HFFc6 (cell line): Measurements from ENCODE around the gene C3AR1. TPM values are rescaled to one million over a fixed set of nuclear protein-coding genes. Genes with fewer than 3 reads are reported as not detected.

ENCODE experiments used
- DNase-seq: peaks from one replicate; pipeline ENCODE4 v3.0.0-alpha.2; 2018
- H3K27ac Mint-ChIP-seq: 2 replicates; pipeline ENCODE4 v1.8.0; 2020; ENCODE audit warnings: mild to moderate bottlenecking, mixed read lengths
- H3K27me3 Mint-ChIP-seq: 2 replicates; pipeline ENCODE4 v1.8.0; 2021; ENCODE audit warnings: mild to moderate bottlenecking, moderate library complexity, mixed read lengths; ENCODE audit not compliant: insufficient read depth
- H3K36me3 Mint-ChIP-seq: 2 replicates; pipeline ENCODE4 v1.8.0; 2021; ENCODE audit warnings: low read depth, mixed read lengths
- H3K4me1 Mint-ChIP-seq: 2 replicates; pipeline ENCODE4 v1.8.0; 2020; ENCODE audit warnings: low read depth, mixed read lengths
- H3K4me3 Mint-ChIP-seq: 2 replicates; pipeline ENCODE4 v1.8.0; 2020; ENCODE audit warnings: mild to moderate bottlenecking, moderate library complexity, mixed read lengths
- H3K9me3 Mint-ChIP-seq: 2 replicates; pipeline ENCODE4 v1.8.0; 2020; ENCODE audit warnings: mild to moderate bottlenecking, mixed read lengths
- total RNA-seq, 6 experiments: library from RNA; stranded (reverse); fragmentation: NEBNext Ultra II Directional; extraction: Animal tissue kit (Norgen Biotek cat#: 25700); gene quantifications; 2 replicates in 1 of 6; 3 replicates in 5 of 6; pipeline ENCODE4 v1.2.3, GENCODE V29; 2021
- TF ChIP-seq, protein P1 (sequence below): fragments of 200-600 bp; sonication (generic); IDR thresholded peaks from 2 replicates; pipeline ENCODE4 v1.5.0; 2021; ENCODE audit warnings: antibody characterized with exemption, mild to moderate bottlenecking

C3AR1 gene
- total RNA-seq, 6 experiments from 2014 or later: 0.38 to 0.85 (median 0.62) TPM

DNA sequence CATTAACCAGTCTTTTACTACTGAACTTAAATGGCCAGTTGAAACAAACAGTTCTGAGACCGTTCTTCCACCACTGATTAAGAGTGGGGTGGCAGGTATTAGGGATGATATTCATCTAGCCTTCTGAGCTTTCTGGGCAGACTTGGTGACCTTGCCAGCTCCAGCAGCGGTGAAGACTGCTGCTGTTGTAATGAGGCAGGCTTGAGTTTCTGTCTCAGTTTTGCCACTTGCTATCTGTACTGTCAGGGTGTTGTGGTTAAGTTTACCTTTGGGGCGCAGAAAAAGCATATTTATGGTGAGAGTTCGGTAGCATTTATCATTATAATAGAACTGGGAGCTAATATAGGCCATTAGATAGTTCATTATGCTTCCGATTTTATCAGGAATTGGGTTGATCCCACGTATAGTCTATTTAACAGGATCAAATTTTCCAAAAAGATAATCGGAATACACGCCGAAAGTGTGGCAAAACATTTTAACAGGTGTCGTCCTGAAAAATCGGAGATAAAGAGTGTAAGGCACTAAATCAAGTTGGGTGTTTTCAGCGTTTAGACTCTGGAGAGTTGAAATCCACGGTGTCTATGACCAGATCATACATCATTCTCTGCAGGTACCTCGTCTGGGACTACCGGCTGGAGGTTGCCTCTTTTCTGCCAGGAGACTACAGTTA lies 15.2 kb upstream of the C3AR1 start:
- H3K27ac Mint-ChIP-seq: peak overlapping the region; percentile 96
- peak overlapping the region; percentile 98 for H3K4me3 Mint-ChIP-seq
- TF ChIP-seq, protein P1, sequence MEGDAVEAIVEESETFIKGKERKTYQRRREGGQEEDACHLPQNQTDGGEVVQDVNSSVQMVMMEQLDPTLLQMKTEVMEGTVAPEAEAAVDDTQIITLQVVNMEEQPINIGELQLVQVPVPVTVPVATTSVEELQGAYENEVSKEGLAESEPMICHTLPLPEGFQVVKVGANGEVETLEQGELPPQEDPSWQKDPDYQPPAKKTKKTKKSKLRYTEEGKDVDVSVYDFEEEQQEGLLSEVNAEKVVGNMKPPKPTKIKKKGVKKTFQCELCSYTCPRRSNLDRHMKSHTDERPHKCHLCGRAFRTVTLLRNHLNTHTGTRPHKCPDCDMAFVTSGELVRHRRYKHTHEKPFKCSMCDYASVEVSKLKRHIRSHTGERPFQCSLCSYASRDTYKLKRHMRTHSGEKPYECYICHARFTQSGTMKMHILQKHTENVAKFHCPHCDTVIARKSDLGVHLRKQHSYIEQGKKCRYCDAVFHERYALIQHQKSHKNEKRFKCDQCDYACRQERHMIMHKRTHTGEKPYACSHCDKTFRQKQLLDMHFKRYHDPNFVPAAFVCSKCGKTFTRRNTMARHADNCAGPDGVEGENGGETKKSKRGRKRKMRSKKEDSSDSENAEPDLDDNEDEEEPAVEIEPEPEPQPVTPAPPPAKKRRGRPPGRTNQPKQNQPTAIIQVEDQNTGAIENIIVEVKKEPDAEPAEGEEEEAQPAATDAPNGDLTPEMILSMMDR: no peak
- peaks cover 4% of the 10 kb centered on the region for H3K27me3 Mint-ChIP-seq
- no peaks in the 10 kb centered on the region for H3K9me3 Mint-ChIP-seq
- DNase-seq: no peak
- peaks cover 69% of the 10 kb centered on the region for H3K4me1 Mint-ChIP-seq
- peaks cover 5% of the 10 kb centered on the region; the same call in 1 of the 2 replicates for H3K36me3 Mint-ChIP-seq

DNA sequence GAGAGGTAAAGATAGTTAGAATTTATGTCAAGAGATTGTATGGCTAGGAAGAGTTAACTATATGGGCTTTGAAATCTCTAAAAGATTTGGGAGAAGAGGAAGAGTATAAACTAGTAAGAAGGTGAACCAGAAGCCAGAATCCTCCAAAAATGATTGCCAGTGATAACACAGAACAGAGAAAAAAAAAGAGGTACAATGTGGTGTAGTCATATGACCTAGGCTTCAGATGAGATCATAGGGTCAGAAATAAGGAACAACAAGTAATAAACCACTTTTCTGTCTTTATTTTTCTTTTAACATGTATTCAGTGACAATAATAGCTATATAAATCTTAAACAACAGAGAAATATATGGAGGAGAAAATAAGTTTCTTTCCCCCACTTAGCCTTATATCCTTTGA lies 14.0 kb upstream of the C3AR1 start:
- no peak for DNase-seq
- H3K9me3 Mint-ChIP-seq: no peaks in the 10 kb centered on the region
- peaks cover 64% of the 10 kb centered on the region for H3K4me1 Mint-ChIP-seq

DNA sequence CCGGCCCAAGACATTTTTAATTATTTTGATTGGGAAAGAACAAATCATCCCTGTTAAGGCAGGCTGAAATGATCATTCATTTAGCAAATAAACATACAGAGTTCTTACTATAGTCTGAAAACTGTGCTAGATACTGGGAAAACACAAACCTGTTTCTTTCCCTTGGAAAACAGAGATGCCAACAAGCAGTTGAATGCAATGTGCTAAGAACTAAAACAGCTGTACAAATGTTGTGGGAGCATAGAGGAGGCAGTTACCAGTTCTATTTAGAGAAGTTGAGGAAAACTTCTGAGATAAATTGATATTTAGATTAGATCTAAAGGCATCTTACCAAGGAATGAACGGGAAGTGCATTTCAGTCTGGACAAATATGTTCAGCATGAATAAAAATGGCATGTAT lies 12.8 kb upstream of the C3AR1 start:
- TF ChIP-seq, protein P1: no peak
- Mint-ChIP-seq H3K27ac (peak overlapping the region; percentile 59), H3K36me3 (no peaks in the 10 kb centered on the region), H3K9me3 (no peaks in the 10 kb centered on the region), H3K4me1 (peaks cover 55% of the 10 kb centered on the region), H3K27me3 (peaks cover 4% of the 10 kb centered on the region), H3K4me3 (no peak overlapping the region)
- DNase-seq: no peak

More for the DNA sequence above, 14.0 kb upstream of the C3AR1 start:
- TF ChIP-seq, protein P1: no peak
- H3K4me3 Mint-ChIP-seq: no peak overlapping the region
- peaks cover under 1% of the 10 kb centered on the region; the same call in 1 of the 2 replicates for H3K36me3 Mint-ChIP-seq
- peak overlapping the region; percentile 4; the same call in 1 of the 2 replicates for H3K27ac Mint-ChIP-seq
- H3K27me3 Mint-ChIP-seq: peaks cover 4% of the 10 kb centered on the region

DNA sequence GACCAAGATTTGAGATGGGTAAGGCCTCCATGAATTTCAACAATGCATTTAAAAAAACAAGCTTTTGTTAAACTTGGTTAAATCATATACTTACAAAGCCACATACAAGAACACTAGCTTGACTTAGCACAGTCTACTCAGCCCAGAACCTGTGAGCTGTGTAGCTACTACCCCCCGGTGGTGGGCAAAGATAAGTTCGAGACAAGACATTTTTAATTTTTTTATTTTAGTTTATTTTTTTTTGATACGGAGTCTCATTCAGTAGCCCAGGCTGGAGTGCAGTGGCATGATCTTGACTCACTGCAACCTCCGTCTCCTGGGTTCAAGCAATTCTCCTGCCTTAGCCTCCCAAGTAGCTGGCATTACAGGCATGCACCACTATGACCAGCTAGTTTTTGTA lies 12.2 kb upstream of the C3AR1 start:
- Mint-ChIP-seq H3K27me3 (peaks cover 4% of the 10 kb centered on the region), H3K36me3 (no peaks in the 10 kb centered on the region), H3K27ac (peak overlapping the region; percentile 59), H3K9me3 (no peaks in the 10 kb centered on the region), H3K4me3 (no peak overlapping the region), H3K4me1 (peaks cover 51% of the 10 kb centered on the region)
- TF ChIP-seq, protein P1: peak; percentile 79
- DNase-seq: peak; percentile 72

DNA sequence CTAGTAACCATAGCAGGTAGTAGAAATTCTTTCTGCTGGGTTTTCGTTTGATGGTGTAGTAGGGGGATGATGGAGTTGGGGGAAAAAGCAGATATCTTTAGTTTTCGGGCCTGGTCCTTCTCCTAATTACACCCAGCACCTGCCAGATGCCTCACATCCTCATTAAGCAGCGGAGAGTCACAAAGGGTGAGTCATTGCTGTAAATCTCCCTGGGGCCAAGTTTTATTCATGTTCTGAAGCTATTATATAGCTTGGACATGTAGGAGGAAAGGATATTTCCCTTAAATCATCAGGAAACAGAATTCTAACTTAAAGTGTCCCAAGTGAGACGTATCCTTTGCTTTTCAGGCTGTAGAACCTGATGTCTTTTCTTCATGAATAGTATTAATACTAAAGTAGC lies 11.0 kb upstream of the C3AR1 start:
- Mint-ChIP-seq H3K36me3 (no peaks in the 10 kb centered on the region), H3K4me3 (peak overlapping the region; percentile 48; the same call in 1 of the 2 replicates), H3K27me3 (no peaks in the 10 kb centered on the region; the same call in 1 of the 2 replicates), H3K27ac (peak overlapping the region; percentile 73), H3K9me3 (no peaks in the 10 kb centered on the region), H3K4me1 (peaks cover 44% of the 10 kb centered on the region)
- TF ChIP-seq, protein P1: no peak
- DNase-seq: peak; percentile 64
